Kidney epithelial cell (primary cell): Measurements from ENCODE around the gene TMEM92. TPM values are rescaled to one million over a fixed set of nuclear protein-coding genes. Genes with fewer than 3 reads are reported as not detected.

Experiments used
- DNase-seq: peaks from one replicate; pipeline ENCODE4 v3.0.0-alpha.2; 2010; ENCODE audit warnings: low read depth
- H3K27me3 ChIP-seq: 2 replicates; pipeline ENCODE4 v1.6.0; 2011; ENCODE audit warnings: low read length; ENCODE audit not compliant: control insufficient read depth, insufficient read depth
- H3K36me3 ChIP-seq: 2 replicates; pipeline ENCODE4 v1.5.1; 2011; ENCODE audit warnings: low read length; ENCODE audit not compliant: control insufficient read depth, insufficient read depth
- H3K4me3 ChIP-seq: 2 replicates; pipeline ENCODE4 v1.5.1; 2011; ENCODE audit warnings: low read depth, mild to moderate bottlenecking, control low read depth, low read length
- total RNA-seq: library from RNA; depleted of rRNA; stranded (reverse); fragments of >200 nt; gene quantifications from 2 replicates; pipeline ENCODE4 v1.2.3, GENCODE V29; 2015
- TF ChIP-seq, protein P1 (sequence below): IDR thresholded peaks from 2 replicates; pipeline ENCODE4 v1.5.1; 2011; ENCODE audit warnings: mild to moderate bottlenecking, moderate library complexity, low read length, control low read depth, inconsistent platforms; ENCODE audit not compliant: insufficient read depth, poor library complexity, severe bottlenecking

Gene TMEM92
- total RNA-seq, 1 donor from 2014 or later, result 1.5 TPM

DNA sequence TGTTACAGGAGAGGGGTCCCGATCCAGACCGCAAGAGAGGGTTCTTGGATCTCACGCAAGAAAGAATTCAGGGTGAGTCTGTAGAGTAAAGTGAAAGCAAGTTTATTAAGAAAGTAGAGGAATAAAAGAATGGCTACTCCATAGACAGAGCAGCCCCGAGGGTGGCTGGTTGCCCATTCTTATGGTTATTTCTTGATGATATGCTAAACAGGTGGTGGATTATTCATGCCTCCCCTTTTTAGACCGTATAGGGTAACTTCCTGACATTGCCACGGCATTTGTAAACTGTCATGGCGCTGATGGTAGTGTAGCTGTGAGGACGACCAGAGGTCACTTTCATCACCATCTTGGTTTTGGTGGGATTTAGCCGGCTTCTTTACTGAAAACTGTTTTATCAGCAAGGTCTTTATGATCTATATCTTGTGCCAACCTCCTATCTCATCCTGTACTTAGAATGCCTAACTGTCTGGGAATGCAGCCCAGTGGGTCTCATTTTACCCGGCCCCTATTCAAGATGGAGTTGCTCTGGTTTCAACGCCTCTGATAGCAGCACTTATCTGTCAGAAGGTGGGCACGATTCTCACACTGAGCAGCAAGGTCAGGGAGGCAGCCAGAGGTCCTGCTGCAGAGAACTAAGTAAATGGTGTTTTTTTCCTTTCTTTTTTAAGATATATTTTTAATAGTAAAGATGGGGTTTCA is 45.2 kb downstream of the TMEM92 start:
- Histone ChIP-seq H3K36me3 (no peaks in the 10 kb centered on the region), H3K27me3 (no peaks in the 10 kb centered on the region), H3K4me3 (no peak overlapping the region)
- DNase-seq, result no peak
- TF ChIP-seq, protein P1, sequence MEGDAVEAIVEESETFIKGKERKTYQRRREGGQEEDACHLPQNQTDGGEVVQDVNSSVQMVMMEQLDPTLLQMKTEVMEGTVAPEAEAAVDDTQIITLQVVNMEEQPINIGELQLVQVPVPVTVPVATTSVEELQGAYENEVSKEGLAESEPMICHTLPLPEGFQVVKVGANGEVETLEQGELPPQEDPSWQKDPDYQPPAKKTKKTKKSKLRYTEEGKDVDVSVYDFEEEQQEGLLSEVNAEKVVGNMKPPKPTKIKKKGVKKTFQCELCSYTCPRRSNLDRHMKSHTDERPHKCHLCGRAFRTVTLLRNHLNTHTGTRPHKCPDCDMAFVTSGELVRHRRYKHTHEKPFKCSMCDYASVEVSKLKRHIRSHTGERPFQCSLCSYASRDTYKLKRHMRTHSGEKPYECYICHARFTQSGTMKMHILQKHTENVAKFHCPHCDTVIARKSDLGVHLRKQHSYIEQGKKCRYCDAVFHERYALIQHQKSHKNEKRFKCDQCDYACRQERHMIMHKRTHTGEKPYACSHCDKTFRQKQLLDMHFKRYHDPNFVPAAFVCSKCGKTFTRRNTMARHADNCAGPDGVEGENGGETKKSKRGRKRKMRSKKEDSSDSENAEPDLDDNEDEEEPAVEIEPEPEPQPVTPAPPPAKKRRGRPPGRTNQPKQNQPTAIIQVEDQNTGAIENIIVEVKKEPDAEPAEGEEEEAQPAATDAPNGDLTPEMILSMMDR, result no peak

DNA sequence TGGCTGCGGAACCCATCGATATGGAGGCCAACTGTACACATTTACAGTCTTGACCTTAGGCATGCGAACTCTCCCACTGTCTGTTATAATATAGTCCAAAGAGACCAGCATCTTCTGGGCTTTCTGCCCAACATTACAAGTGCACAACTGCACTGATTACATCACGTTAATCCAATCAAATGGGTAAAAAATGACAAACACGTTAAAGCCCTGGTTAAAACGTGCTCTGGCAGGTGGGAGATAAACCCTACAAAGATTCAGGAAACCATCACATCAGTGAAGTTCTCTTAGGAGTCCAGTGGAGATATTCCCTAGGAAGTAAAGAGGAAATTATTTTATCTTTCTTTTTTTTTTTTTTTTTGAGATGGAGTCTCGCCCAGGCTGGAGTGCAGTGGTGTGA is 48.0 kb downstream of the TMEM92 start:
- no peak for DNase-seq
- Histone ChIP-seq H3K36me3 (no peaks in the 10 kb centered on the region), H3K27me3 (no peaks in the 10 kb centered on the region), H3K4me3 (no peak overlapping the region)
- TF ChIP-seq, protein P1, result no peak

DNA sequence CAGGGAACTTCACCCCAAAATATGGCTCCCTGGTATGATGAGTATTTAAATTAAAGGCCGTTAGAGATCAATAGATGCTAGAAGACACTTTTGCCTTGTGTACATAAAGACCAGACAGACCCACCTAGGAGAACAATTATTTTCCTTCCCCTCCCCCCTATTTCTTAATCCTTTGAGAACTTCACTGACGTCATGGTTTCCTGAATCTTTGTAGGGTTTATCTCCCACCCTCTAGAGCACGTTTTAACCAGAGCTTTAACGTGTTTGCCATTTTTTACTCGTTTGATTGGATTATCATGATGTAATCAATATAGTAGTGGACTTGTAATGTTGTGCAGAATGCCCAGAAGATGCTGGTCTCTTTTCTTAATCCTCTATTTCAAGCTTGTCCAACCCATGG is 48.8 kb downstream of the TMEM92 start:
- Histone ChIP-seq H3K4me3 (no peak overlapping the region), H3K36me3 (no peaks in the 10 kb centered on the region), H3K27me3 (no peaks in the 10 kb centered on the region)
- DNase-seq, result no peak
- TF ChIP-seq, protein P1, result no peak

DNA sequence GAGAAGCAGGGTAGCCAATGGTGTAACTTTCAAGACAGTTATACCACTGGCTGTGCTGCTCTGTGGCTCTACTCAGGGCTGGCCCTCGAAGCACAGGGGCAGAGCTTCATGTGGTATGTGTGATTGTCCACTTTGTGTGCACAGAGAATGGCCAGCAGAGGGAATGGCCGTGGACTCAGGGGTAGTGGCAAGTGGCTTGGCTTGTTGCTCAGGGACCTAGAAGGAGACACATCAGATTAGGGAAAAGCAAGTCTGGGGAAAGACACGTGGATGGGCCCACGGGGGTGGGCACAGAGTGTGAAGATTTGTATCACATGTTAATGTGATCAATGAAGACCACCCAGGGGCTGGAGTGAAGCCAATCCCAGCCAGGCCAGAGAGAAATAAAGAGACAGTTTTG is 51.6 kb downstream of the TMEM92 start:
- TF ChIP-seq, protein P1, result no peak
- Histone ChIP-seq H3K4me3 (no peak overlapping the region), H3K36me3 (no peaks in the 10 kb centered on the region), H3K27me3 (peaks cover 2% of the 10 kb centered on the region)
- no peak for DNase-seq

DNA sequence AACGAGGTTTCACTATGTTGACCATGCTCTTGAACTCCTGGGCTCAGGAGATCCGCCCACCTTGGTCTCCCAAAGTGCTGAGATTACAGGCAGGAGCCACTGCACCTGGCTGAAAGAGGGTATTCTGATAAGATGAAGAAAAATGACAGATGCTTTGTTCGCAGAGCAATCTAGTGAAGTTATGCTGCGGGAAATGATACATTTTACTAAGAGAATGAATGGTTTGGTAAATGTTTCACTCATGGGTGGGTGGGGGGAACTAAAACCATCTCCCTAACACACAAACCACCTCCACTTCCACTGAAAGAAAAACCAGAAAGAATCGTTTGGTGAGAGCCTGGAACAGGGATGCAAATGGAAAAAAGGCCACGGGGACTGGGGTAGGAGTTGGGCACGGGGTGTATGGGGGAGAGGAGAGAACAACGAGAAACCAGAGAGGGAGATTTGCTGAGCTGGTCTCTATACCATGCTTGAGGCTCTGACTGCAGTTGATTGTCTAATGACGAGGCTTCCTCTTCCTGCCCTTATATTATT is 52.6 kb downstream of the TMEM92 start:
- H3K36me3 ChIP-seq, result no peaks in the 10 kb centered on the region
- no peak for DNase-seq
- peaks cover 2% of the 10 kb centered on the region for H3K27me3 ChIP-seq
- TF ChIP-seq, protein P1, result no peak
- no peak overlapping the region for H3K4me3 ChIP-seq
